CD4-positive, alpha-beta T cell treated with Interleukin-1 beta for 1 hour (primary cell): ENCODE measurements around the gene SDR9C7.
"Not testable (repeated sequence)": the region's sequence is repeated elsewhere in the genome, so short reads cannot be mapped to it uniquely, and the experiment has no call there.

ENCODE experiments used
- DNase-seq, 2 donors: peaks; one replicate each; pipeline ENCODE4 v3.0.0-alpha.2; 2020 to 2022

SDR9C7 gene

DNA sequence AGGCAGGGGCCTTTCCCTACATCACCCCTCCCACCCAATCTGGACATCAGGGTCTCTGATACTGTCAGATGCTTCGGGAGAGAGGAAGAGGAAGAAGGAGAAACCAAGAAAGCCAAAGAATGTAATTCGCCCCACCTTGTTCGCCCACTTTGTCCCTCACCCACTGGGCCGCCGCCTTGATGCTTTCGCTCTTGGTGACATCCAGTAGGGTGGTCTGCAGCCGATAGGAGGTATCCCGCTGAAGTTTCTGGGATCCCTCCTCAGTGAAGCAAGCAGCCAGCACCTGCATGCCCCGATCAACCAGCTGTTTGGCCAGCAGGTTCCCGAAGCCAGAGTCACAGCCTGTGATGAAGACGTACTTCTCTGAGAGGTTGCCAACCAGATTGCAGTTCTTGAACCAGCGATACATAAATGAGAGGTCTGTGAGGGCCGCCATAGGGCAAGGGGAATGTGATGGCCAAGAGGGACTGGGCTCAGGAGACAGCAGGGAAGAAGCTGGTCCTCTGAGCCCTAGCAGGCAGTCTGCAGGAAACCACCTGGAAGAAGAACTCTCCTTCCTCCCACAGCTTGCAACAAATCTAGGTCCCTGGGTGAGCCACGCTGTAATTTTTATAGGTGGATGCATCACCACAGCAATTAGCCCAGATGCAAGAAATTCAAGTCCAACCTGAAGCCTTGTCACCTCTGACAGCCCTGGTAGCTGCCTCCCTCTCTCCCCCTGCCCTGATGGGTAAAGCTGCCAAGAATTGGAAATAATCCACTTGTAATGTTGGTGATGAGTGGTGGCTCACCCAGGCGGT, at the start of gene SDR9C7:
Gene SDR9C7, minus strand, starts transcription at position 583 of the 800 bp plus-strand sequence. Its CDS starts 147 bp downstream, at position 436.
- DNase-seq, result no peak

DNA sequence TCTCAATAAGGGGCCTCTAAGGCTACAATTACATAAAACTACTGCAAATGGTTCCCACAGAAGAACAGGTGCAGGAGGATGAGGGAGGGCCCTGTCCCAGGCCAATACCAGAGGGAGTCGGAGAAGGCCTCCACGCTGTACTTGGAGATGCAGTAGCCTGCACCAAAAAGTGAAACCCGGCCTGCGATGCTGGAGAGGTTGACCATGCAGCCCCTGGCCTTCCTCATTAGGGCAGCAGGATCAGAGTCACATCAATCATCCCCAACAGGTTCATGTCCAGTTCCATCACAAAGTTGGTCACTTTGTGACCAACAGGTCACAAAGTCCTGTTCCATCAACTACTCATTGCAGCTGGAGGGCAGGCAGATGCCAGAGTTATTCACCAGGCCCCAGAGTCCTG, 49.2 kb upstream of the SDR9C7 start:
- DNase-seq, result no peak

DNA sequence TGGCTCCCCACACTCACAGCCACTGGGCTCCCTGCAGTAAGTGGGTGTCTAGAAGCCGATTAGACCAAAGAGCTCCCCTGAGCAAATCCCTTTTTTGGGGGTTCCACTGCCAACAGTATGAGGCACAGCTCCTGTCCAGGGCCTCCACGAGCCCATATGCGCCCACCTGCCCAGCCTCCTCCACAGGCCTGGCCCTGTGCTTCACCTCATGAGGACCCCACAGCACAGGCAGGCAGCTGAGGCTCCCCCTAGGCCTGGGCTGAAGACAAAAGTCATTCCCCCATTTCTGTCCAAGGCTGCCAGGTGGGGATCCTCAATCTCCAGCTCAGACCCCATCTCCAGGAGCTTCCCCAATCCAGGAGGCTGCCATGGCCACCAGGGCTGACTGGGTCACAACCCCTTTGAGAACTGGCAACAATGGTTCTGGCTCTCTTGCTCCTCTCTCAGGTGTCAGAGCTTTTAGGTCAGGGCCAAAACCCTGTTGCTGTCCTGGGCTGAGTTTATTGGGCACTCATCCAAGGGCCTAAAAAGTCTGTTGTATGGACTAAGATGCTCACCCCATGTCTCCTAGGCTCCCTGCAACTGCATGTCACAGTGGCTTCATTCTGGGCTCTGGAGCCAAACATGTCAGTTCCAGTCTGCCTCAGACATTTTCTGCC, 48.5 kb upstream of the SDR9C7 start:
- not testable (repeated sequence) for DNase-seq

DNA sequence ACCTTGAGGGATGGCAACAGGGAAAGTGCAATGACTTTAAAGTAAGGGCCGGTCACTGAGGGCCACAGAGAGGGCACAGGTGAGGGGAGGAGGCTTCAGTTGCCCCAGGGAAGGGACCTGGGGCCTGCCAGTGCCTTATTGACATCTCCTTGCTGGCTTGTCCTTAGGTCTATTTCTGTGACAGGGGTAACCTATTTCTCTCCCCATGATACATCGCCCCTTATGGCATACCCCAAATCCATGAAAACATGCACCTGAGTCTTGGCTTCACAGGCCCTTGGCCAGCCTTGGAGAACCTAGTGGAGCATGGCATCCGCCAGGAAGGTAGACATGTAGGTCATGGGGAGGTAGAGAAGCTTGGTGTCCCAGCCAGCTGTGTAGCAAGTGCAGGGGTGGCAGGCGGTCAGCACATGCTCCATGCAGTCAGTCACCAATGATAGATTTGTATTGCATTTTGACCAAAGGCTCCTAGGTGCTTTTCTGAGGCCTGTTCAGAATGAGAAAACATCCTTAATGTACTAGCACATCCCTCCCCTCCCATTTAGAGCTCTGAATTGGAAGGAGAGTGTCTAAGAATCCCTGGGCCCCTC, 46.8 kb upstream of the SDR9C7 start:
- no peak for DNase-seq

DNA sequence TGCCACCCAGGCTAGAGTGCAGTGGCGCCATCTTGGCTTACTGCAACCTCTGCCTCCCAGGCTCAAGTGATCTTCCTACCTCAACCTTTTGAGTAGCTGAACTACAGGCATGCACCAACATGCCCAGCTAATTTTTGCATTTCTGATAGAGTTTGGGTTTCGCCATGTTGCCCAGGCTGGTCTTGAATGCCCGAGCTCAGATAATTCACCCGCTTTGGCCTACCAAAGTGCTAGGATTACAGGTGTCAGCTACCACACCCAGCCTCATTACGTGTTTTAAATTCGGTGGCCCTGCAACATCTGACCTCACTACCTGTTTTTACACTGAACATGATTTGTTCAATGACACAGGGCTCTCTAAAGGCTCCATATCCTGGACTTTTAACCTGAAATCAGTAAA, 46.1 kb upstream of the SDR9C7 start:
- no peak for DNase-seq

DNA sequence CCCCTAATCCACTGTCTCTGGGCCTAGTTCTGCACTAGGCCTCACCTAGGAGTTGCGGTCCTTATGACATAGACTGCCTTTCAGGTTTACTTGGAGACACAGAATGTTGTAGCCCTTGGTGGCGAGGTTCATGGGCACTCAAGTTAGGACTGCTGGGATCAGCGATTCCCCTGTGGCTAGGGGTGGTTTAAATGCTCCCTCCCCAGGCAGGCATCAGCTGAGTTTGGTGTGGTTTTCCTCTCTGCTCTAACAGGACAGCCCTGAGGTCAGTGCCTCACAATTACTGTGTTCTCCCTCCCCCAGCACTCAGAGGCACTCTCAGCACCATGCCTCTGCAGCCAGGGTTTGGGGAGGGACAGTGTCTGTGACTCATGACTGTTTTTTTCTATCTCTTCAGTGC, 45.4 kb upstream of the SDR9C7 start:
- no peak for DNase-seq

DNA sequence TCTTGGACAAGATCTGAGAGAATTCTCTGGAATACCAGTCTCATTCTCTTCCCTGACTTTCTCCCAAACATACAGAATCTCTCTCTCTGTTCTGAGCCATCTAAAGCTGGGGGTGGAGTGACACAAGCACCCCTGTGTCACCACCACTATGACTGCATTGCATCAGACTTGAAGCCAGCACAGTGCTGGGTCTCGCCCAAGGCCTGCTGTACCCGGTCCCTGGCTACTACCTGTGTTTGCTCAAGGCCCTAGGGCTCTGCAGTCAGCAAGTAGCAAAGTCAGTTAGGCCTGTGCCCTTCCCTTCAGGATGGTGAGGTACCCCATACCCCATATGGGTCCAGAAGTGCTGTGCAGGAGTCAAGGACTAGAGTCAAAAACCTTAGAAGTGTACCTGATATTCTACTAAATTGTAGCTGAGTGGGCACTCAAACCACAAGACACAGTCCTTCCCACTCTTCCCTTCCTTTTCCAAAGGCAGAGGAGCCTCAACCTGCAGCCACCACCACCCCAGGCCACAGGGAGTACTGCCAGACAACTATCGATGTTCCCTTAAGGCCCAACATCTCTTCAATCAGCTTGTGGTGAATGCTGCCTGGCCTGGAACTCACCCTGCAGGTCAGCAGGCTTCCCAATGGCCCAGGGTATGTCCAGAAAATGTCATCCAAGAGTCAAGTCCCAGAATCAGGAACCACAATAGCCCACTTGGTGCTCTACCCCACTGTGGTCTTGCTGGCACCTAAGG, 44.4 kb upstream of the SDR9C7 start:
- DNase-seq, result no peak

DNA sequence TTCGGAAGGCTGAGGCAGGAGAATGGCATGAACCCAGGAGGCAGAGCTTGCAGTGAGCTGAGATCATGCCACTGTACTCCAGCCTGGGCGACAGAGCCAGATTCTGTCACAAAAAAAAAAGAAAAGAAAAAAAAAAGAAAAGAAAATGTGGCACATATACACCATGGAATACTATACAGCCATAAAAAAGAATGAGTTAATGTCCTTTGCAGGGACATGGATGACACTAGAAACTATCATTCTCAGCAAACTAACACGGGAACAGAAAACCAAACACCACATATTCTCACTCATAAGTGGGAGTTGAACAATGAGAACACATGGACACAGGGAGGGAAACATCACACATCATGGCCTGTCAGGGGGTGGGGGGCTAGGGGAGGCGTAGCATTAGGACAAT, 43.2 kb upstream of the SDR9C7 start:
- DNase-seq, result not testable (repeated sequence)

DNA sequence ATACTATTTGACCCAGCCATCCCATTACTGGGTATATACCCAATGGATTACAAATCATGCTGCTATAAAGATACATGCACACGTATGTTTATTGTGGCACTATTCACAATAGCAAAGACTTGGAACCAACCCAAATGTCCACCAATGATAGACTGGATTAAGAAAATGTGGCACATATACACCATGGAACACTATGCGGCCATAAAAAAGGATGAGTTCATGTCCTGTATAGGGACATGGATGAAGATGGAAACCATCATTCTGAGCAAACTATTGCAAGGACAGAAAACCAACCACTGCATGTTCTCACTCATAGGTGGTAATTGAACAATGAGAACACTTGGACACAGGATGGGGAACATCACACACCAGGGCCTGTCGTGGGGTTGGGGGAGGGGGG, 40.0 kb upstream of the SDR9C7 start:
- not testable (repeated sequence) for DNase-seq

DNA sequence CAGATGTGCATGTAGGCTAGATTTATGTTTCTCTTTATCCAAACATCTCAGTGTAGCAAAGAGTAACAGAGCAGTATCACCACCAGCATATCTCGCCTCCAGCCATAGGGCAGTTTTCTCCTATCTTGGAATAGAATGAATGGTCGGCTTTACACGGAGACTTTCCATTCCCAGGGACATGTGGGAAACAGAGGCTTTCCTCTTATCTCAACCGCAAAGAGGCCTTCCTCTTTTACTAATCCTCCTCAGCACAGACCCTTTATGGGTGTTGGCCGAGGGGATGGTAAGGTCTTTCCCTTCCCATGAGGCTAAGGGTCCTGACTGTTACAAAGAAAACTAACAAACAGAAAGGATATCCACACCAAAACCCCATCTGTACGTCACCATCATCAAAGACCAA, 34.7 kb upstream of the SDR9C7 start:
- not testable (repeated sequence) for DNase-seq

DNA sequence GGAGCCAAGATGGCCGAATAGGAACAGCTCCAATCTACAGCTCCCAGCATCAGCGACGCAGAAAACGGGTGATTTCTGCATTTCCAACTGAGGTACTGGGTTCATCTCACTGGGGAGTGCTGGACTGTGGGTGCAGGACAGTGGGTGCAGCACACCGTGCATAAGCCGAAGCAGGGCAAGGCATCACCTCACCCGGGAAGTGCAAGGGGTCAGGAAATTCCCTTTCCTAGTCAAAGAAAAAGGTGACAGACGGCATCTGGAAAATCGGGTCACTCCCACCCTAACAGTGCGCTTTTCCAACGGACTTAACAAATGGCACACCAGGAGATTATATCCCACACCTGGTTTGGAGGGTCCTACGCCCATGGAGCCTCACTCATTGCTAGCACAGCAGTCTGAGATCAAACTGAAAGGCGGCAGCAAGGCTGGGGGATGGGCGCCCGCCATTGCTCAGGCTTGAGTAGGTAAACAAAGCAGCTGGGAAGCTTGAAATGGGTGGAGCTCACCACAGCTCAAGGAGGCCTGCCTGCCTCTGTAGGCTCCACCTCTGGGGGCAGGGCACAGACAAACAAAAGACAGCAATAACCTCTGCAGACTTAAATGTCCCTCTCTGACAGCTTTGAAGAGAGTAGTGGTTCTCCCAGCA, 31.9 kb upstream of the SDR9C7 start:
- DNase-seq, result not testable (repeated sequence)

DNA sequence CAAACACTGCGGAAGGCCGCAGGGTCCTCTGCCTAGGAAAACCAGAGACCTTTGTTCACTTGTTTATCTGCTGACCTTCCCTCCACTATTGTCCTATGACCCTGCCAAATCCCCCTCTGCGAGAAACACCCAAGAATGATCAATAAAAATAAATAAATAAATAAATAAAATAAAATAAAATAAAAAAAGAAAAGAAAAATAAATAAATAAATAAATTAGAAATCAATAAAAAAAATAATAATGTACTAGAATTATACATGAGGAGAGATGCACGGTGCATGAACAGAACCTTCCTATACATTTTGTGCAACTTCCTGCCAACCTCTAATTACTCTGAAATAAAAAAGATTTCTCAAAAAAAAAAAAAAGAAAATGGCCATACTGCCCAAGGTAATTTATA, 30.9 kb upstream of the SDR9C7 start:
- DNase-seq, result not testable (repeated sequence)

DNA sequence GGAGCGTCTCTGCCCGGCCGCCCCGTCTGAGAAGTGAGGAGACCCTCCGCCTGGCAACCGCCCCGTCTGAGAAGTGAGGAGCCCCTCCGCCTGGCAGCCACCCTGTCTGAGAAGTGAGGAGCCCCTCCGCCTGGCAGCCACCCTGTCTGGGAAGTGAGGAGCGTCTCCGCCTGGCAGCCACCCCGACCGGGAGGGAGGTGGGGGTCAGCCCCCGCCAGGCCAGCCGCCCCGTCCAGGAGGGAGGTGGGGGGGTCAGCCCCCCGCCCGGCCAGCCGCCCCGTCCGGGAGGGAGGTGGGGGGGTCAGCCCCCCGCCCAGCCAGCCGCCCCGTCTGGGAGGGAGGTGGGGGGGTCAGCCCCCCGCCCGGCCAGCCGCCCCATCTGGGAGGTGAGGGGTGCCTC, 29.3 kb upstream of the SDR9C7 start:
- not testable (repeated sequence) for DNase-seq

DNA sequence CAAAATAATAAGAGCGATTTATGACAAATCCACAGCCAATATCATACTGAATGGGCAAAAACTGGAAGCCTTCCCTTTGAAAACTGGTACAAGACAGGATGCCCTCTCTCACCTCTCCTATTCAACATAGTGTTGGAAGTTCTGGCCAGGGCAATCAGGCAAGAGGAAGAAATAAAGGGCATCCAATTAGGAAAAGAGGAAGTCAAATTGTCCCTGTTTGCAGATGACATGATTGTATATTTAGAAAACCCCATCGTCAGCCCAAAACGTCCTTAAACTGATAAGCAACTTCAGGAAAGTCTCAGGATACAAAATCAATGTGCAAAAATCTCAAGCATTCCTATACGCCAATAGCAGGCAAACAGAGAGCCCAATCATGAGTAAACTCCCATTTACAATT, 28.0 kb upstream of the SDR9C7 start:
- not testable (repeated sequence) for DNase-seq

DNA sequence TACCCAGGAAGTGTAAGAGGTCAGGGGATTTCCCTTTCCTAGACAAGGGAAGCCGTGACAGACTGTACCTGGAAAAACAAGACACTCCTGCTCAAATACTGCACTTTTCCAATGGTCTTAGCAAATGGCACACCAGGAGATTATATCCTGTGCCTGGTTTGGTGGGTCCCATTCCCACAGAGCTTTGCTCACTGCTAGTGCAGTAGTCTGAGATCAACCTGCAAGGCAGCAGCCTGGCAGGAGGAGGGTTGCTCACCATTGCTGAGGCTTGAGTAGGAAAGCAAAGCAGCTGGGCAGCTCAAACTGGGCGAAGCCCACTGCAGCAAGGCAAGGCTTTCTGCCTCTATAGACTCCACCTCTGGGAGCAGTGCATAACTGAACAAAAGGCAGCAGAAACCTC, 24.2 kb upstream of the SDR9C7 start:
- DNase-seq, result no peak

DNA sequence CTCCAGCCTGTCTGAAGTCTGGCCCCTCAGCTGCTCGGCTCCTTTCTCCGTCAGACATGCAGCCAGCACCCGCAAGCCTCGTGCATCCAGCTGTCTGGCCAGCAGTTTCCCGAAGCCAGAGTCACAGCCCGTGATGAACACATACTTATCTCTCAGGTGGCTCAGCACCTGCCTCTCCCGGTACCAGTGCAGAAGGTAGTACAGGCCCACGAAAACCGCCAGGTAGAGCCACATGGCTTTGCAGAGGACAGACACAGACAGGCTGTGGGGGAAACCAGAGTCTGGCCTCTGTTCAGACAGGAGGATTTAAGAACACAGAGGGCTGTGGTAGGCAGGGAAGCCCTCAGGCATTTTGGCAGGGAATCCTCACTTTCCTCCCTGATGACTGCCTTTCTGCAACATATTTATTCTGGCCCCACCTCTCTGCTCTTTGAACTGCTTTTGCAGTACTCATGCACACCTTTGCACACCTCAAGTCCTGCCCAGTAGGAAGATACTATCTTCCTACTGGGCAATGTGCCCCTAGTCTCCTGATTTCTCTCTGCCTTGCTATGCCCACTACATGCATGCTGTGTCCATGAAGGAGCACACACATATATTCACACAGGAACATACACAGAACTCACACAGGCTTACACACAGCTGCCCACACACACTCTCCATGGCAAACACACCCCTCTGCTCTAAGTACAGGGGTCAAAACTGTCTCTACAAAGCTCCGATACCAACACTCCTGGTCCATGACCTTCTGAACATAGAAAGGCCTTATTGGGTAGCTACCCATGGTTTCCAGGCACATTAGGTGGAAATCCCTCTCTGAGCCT, 23.2 kb upstream of the SDR9C7 start, which contains the start of gene RDH16:
Gene RDH16, minus strand, starts transcription at position 380 of the 824 bp plus-strand sequence. Its CDS starts 146 bp downstream, at position 234.
- DNase-seq, result no peak

DNA sequence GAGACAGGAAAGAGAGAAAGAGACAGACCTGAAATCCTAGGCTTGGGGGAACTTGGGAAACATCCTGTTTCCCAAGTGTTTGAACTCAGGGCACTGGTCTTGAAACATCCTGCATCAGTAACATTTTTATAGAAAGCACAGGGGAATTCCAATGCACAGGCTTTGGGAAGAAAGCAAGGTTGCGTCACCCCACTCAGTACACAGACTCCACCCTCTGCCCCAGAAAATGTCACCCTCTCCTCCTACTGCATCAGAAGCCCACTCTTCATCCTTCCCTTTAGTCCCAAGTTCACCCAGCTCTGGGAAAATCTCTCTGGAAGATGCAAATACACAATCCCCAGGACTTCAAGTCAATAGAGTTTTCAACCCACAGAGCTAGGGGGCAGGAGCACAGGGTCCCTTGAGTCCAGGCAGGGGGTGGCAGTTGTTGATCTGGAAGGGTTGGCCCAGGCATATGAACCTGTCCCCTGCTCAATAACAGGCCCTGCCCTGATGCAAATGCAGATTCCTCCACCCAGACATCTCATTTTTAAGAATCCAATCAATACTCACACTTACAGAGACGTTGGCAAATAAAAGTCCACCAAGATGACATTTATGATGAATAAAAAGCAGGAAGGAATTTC, 21.5 kb upstream of the SDR9C7 start:
- DNase-seq, result no peak

DNA sequence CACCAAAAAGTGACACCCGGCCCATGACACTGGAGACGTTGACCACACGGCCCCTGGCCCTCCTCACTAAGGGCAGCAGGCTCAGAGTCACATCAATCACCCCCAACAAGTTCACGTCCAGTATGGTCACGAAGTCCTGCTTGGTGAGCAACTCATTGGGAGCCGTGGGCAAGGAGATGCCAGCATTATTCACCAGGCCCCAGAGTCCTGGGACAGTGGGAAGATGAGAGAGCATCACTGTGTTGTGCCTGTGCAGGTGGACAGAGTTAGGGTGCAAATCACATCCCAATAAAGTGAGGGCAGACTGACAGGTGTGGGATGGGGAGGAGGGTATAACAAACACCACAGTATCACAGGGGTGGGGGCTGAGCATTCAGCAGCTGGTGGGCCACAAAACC, 20.7 kb upstream of the SDR9C7 start:
- no peak for DNase-seq

DNA sequence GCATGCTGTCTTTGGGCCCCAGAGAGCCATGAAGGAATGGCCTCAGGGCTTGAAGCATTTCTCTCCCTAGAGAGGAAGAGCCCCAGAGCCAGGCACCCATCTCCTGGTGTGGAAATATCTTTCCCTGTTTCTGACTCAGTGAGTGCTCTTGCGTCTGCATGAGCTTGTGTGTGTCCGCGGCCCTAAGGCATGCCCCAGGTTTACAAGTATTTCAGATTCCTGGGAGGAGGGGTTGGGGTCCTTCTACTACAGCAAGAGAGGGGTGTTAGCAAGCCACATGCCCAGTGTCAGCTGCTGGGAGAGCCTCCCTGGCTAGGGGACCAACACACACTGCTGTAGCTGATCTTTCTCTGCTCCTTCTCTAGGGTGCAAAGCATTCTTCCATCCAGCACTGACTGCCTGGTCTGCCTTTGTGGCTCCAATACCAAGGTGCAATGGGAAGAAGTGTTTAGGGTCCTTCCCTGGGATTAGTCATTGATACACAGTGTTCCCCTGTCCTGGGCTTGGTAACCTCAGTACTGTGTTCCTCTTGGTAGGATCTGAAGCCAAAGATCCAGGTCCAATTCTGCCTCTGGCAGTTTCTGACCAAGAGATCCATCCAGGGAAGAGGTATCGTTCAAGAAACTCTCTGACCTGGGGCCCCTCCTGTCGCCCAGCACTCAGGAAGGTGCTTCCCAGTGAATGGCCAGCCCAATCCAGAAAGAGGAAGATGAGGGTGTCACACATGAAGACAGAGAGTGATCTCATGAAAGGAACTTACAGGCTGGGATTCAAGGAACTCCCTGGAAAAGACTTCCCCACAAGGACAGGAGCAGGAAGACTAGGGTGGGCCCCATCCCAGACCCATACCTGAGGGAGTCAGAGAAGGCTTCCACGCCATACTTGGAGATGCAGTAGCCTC, 20.1 kb upstream of the SDR9C7 start:
- no peak for DNase-seq

DNA sequence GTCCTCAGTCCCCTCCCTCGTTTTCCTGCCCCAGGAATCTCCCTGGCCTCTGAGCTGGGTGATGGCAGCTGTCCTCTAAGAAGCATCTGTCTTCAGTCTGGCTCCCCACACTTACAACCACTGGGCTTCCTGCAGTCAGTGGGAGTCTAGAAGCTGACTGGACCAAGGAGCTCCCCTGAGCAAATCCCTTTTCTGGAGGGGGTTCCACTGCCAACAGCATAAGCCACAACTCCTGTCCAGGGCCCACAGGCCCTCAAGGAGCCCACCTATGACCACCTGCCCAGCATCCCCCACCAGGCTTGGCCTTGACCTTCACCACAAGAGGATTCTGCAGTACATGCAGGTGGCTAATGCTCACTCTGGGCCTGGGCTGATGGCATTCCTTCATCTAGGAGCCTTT, 19.1 kb upstream of the SDR9C7 start:
- no peak for DNase-seq
